OCI-M2 (cell line): ENCODE measurements around the gene LTF.
"Not testable (repeated sequence)": the region's sequence is repeated elsewhere in the genome, so short reads cannot be mapped to it uniquely, and the experiment has no call there.

ENCODE experiments used
- DNase-seq: peaks from one replicate; lab custom pipeline; 2025; ENCODE audit not compliant: unreplicated experiment; lab: John Stamatoyannopoulos, UW

LTF gene

DNA sequence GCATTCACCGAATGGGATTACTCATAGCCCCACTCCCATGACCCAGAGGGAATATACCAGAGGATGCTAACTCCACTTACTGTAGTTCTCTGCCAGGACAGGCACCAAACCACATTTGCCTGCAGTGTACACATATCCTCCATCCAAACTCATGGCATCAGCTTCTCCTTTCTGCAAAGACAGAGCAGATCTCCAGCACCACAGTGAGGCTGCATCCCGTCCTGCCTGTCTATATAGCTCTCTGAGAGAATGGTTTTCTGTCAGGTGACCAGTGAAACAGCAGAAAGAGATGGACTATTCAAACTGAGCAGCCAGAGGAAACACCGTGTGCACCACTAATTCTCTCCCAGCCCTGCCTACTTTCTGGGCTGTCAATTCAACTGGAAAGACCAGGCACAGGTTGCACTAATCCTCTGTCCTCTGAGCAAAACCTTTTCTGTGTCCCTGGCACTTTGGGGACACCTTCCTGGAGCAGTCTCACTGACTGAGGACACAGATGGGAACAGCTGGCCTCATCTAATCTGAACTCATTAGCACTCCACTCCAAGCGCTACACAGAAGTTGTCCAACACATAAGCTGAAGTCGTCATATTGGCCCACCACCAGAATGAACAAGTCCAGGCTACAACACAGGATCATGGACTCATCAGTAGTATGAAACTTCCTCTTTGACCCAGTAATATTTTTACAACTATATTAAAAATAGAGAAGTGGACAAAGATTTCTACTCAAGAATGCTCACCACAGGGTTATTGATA is 17.3 kb downstream of the LTF start:
- DNase-seq: no peak

- no peak for DNase-seq
These were observed 21.9 kb downstream of the LTF start for GRCh38 chr3:46442576-46443530.

DNA sequence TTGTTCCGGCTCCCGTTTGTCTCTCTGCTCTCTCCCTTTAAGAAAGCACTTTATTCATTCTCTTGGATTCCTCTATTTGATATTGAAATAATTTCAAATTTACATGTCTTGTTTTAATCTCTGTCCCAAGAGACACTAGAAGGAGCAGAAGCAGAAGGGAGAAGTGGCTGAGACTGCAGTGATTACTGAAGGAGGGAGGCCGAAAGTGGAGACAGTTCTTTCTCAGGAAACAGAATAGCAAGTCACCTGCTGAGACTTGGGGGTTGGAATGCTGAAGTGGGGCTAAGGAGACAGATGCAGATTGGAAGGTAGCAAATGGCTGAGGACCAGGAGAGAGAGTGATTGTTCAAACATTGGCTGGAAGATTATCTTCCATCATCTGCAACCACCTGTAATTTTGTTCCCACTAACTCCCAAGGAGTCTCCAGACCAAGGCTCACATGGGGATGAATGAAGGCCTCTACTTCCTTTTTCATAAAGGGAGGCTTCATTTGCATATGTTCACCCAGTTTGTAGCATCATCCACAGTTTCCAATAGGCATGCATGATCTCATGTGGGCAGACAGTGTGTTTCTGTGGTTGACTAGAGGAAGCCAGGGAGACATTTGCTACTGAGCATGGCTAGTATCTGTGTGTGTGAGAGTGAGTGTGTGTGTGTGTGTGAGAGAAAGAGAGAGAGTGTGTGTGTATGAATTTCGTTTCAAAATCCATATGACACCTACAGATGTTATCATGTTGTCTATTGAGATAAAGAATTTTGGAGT is 24.0 kb downstream of the LTF start:
- DNase-seq: no peak

DNA sequence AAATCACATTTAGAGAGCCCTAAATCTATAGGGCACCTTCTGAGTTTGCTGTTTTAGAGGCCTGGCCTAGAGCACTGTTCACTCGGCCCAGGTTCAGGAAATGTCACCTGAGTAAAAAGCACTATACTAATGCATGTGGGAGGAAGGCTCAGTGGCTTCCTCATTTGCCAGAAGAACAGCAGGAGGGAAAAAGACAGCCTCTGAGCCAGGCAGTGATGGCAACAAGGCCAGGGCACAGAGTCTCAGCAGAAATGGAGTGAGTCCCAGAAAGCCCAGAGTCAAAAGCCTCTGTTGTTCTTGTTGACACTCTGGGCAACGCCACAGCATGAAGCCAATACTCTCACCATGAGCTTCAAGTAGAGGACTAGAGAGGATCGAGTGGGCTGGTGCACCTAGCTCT is 25.9 kb downstream of the LTF start:
- DNase-seq: no peak

GRCh38 chr3:46435081-46435726 is 29.5 kb downstream of the LTF start:
- DNase-seq: no peak

GRCh38 chr3:46433841-46434240 is 30.9 kb downstream of the LTF start:
- DNase-seq: no peak

- DNase-seq: peak; percentile 45
These were observed 31.6 kb downstream of the LTF start for GRCh38 chr3:46433118-46433517.

GRCh38 chr3:46431905-46432304 is 32.8 kb downstream of the LTF start:
- DNase-seq: not testable (repeated sequence)

DNA sequence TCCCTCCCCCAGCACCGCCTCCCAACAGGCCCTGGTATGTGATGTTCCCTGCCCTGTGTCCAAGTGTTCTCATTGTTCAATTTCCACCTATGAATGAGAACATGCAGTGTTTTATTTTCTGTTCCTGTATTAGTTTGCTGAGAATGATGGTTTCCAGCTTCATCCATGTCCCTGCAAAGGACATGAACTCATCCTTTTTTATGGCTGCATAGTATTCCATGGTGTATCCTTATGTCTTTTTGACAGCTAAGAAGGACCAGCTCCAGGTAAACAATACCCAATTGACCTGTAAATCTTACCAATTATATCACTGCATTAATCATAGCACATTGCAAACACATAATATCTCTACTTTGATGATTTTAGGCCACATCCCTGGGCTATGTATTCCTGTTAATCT is 33.8 kb downstream of the LTF start:
- not testable (repeated sequence) for DNase-seq

DNA sequence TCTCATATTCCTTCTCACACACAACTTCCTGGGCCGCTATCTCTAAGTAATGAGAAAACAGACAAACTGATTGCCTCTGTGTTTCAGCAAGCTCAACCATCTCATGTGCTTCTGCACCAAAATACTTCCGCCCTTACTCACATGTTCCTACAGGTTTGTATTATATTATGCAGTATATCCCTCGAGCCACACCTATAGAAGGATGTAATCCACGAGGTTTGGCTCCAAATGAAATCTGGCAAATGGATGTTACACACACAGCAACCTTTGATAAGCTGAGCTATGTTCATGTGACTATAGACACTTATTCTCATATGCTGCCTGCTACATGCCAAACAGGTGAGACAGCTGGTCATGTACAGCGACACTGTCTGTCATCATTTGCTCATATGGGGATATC is 35.0 kb downstream of the LTF start:
- DNase-seq: no peak

DNA sequence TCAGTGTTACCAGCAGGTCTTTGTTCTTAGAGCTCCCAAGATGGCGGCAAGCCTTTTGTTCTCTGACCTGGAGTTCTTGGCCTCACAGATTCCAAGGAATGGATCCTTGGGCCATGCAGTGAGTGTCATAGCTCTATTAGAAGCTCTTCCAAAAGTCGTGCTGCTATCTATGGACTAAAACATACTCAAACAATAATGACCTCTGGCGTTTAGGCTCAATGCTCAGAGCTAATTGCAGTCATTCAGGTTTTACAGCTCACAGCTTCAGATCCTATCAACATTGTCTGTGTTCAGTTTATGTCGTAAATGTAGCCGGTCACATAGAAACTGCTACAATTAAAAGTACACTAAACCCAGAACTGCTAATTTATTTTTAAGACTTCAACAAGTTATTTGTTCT is 35.5 kb downstream of the LTF start:
- no peak for DNase-seq

DNA sequence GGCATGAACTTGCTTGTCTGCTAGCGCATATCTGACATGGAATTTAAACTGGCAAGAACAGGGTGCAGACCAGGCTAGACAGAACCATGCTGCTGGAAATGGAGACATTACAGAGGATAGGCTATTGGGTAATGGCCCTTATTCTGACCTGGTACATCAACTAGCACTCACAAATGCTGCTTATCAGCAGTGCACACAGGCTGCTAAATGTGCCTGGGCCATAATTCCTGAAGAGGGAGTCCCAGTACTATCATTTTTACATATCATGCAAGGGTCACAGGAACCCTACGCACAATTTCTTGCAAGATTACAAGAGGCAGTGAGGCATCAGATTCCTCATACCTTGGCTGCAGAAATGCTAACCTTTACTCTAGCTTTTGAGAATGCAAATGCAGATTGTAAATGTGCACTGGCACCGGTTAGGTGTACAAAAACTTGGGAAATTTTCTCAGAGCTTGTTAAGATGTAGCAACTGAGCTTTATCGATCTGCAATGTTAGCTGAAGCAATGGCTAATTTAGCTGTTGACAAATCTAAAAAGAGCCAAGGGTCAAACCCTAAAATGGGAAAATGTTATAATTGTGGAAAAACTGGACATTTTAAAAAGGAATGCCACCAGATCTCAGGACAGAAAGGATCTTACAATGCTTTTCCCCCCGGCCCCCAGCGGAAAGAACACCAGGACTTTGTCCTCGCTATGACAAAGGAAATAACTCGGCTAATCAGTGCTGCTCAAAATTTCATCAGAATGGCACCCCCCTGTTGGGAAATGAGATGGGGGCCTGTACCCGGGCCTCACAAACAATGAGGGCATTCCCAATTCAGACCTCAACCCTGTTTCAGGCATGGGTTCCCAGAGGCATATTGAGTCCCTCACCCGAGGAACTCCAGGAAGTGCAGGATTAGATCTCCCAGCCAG is 36.5 kb downstream of the LTF start:
- DNase-seq: peak; percentile 14

DNA sequence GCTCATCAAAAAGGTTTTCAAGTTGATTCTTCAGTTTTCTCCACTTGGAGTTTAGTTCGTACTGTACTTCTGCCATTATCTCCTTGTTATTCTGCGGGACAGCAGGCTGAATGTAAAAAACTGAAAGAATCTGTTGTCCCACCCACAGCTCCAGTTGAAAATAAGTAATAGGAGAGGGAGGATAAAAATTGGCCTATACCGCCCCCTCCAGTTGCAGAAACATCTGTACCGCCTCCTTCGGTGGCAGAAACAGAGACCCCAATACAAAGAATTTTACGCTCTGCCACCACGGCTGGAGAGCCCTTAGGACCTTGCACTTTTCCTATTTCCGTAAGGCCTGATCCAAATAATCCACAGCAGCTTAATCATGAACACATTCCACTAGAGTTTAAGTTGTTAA is 37.3 kb downstream of the LTF start:
- not testable (repeated sequence) for DNase-seq

DNA sequence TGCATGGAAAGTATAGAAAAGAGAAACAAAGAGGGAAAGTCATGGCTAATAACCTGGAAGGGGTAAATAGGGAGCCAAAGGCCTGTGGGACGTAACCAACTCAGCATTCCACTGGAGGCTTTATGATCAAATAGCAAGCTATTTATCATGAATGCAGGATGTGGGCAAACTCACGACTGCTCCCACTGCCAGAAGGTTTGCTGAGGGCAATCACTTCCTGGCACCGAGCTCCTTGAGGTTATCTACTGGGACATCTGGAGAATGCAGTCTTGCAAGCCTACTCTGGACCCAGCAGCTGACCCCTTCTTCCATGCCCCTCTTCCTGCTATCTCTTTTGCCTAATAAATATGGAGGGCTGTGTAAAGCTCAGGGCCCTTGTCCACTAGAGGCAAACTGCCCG is 38.2 kb downstream of the LTF start:
- not testable (repeated sequence) for DNase-seq

DNA sequence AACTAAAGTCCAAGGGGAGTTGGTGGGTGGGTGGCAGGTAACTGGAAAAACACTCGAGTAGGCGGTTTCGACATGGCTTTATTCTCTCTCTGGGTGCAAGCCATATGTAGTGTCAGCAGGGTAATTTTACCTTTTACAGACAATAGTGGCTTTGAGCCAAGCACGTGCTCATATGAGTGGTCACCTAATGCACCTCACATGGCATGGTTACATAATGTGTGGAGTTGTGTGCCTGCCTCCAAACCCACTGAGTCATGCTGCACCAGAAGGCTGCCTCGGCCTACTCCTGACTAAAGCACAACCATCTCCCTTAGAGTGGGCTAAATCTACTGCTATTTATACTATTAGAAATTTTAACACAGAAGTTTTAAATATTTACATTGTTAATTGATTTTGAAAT is 41.1 kb downstream of the LTF start:
- no peak for DNase-seq

DNA sequence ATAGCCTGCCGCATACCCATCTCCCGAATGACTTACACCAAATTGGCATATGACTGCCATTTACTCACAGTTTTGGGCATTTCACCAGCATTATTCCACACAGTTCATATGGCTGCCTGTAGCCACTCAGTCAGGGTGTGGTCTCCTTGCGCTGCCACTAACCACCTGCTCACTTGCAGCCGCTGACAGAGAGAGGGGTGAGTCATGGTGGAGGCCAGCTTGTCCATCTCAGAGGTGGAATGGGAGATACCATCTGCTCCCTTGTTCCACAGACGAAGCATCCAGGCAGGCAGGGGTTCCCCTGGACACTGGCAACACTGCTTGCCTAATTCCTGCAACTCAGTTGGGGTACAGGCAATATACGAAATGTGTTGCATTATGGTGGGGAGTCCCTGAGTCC is 42.1 kb downstream of the LTF start:
- DNase-seq: no peak

DNA sequence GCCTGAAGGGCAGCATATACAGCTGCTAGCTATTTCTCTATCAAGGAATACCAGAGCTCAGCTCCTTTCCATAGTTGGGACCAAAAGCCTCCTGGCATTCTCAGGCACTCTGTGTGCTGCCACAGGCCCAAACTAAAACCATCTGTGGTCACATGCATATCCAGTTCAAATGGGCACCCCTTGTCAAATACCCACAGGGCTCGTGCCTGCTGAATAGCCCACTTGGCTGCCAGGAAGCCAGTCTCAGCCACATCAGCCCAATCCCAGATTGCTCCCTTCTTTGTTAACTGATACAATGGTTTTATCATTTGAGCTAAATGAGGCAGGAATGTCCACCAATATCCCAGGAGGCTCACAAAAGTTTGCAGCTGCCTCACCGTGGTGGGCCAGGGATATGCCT is 43.8 kb downstream of the LTF start:
- DNase-seq: no peak

- no peak for DNase-seq
These were observed 44.9 kb downstream of the LTF start for GRCh38 chr3:46419816-46420215.

- no peak for DNase-seq
These were observed 46.7 kb downstream of the LTF start for GRCh38 chr3:46417841-46418611.
